Measurements from ENCODE around the gene STOM.

Gene STOM

DNA sequence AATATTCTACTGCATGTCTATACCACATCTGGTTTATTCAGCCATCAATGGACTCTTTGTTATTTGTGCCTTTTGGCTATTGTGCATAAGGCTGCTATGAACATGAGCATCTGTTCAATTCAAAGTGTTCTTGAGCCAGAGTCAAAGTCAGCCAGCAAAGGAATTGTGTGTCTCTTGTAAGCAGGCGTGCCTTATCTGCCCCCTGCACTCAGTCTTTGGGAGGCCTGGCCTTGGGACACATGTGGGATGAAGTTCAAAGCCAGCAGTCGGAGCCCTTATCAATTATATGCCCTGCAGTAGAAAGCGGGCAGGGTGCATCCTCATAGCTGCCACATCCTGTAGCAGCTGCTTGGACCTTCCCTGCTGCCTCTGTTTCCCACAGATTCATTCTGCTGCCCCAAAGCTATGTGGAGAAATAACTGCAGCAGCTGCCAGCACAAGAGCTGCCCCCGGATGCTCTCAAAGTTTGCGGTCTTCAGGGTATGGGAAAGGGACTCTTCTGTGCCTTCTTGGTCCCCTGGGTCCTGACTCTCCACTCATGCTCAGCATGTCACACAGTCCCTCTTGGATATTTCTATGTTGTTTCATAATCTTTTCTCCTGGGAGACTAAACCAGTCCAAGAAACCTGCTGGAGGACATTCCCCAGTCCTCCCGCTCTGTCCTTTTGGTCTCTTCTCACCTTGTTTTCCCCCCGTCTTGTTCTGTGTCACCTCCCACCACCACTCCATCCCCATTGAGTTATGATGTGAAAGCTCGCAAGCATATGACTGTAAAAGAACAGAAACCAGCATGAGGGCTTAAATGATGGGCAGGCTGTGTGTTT is 35.9 kb downstream of the STOM start:
- no peak overlapping the region for H3K4me3 ChIP-seq (replicated peaks; ENCODE audit: low read depth, low read length)
- DNase-seq (ENCODE audit: low read depth) = no peak
- TF ChIP-seq, protein P1, sequence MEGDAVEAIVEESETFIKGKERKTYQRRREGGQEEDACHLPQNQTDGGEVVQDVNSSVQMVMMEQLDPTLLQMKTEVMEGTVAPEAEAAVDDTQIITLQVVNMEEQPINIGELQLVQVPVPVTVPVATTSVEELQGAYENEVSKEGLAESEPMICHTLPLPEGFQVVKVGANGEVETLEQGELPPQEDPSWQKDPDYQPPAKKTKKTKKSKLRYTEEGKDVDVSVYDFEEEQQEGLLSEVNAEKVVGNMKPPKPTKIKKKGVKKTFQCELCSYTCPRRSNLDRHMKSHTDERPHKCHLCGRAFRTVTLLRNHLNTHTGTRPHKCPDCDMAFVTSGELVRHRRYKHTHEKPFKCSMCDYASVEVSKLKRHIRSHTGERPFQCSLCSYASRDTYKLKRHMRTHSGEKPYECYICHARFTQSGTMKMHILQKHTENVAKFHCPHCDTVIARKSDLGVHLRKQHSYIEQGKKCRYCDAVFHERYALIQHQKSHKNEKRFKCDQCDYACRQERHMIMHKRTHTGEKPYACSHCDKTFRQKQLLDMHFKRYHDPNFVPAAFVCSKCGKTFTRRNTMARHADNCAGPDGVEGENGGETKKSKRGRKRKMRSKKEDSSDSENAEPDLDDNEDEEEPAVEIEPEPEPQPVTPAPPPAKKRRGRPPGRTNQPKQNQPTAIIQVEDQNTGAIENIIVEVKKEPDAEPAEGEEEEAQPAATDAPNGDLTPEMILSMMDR (IDR thresholded peaks at IDR 0.05; ENCODE audit: low read length, missing control alignments) = no peak

DNA sequence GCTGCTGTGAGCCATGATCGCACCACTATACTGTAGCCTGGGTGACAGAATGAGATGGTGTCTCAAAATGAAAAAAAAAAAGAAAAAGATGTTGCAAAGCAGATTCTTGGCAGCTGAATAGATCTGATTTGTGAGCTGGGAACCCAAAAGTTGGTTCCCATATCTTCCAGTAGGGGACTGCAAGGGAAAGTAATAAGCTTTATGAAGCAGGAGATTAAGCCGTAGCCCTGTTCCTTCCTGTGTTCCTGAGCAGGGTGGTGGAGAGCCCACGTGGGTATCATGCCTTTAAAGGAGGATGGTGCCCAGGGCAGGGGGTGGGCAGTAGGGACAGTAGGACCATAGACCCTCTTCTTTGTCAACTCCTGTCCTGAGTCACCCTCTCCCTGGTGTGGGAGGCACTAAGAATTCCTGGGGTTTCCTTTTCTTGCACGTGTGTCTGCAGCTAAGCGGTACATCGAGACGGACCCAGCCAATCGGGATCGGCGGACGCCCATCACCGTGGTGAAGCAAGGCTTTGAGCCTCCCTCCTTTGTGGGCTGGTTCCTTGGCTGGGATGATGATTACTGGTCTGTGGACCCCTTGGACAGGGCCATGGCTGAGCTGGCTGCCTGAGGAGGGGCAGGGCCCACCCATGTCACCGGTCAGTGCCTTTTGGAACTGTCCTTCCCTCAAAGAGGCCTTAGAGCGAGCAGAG is 37.9 kb downstream of the STOM start:
- TF ChIP-seq, protein P1 (IDR thresholded peaks at IDR 0.05; ENCODE audit: low read length, missing control alignments) = peak; percentile 50
- peak; percentile 67 for DNase-seq (ENCODE audit: low read depth)
- no peak overlapping the region for H3K4me3 ChIP-seq (replicated peaks; ENCODE audit: low read depth, low read length)

DNA sequence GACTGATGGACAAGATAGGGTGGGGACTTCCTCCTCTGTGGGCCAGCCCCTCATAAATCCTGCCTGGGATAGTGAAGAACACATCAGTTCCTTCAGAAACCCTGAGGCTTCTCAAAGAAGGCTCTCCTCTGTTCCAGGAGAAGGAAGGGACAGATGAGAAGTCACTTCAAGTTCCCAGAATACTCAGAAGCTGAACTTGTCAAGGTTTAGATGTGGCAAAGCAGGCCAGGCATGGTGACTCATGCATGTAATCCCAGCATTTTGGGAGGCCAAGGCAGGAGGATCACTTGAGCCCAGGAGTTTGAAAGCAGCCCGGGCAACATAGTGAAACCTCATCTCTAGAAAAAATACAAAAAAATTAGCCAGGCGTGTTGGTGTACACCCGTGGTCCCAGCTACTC is 38.5 kb downstream of the STOM start:
- TF ChIP-seq, protein P1 (IDR thresholded peaks at IDR 0.05; ENCODE audit: low read length, missing control alignments) = no peak
- no peak for DNase-seq (ENCODE audit: low read depth)
- H3K4me3 ChIP-seq (replicated peaks; ENCODE audit: low read depth, low read length) = no peak overlapping the region

DNA sequence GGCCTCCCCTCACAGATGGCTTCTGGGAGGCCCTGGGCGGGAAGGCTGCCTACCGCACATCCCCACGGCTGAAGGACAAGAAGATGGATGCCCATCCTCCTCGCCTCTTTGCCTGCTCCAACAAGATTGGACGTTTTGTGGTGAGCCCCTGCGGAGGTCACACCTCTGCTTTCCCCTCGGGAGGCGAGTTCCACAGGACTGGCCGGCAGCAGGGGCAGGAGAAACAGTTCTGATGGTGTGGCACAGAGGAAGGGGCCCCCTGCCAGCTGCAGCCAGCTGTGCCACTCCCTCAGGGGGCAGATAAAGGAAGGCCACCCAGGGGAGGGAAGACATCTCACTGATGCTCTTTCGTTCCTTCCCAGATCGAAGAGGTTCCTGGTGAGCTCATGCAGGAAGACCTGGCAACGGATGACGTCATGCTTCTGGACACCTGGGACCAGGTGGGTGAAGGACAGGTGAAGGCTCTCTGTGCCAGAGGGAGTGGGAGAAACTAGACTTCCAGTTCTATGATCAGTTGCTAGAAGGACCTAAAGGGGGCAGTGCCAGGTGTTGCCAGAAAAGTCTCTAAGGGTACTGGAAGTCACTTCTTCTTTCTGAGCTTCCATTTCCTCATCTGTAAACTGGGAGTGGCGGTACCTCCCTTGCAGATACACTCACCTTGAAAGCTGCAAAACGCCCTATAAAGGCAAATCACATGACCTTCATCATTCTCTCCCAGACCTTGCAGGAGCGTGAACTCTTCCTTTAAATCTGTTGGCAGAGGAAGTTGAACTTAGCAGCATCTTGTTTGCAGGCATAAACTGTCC is 41.0 kb downstream of the STOM start:
- H3K4me3 ChIP-seq (replicated peaks; ENCODE audit: low read depth, low read length) = no peak overlapping the region
- no peak for DNase-seq (ENCODE audit: low read depth)
- TF ChIP-seq, protein P1 (IDR thresholded peaks at IDR 0.05; ENCODE audit: low read length, missing control alignments) = no peak

DNA sequence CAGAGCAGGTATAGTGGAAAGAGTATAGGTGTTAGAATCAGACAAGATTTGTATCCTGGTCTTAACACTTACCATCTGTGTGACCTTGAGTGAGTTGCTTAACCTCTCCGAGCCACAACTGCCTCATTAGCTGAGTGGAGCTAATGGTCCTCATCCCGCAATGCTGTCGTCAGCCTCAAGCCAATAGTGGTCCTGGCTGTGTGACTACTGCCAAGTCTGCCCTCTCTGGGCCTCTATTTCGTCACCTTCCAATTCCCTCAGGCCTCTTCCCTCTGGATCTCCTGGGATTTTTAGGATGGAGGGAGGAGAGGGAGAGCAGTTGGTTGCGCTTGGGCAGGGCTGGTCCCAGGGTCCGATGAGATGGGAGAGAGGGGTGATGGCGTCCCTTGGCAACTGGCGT is 41.6 kb downstream of the STOM start:
- no peak for DNase-seq (ENCODE audit: low read depth)
- TF ChIP-seq, protein P1 (IDR thresholded peaks at IDR 0.05; ENCODE audit: low read length, missing control alignments) = no peak
- no peak overlapping the region for H3K4me3 ChIP-seq (replicated peaks; ENCODE audit: low read depth, low read length)

DNA sequence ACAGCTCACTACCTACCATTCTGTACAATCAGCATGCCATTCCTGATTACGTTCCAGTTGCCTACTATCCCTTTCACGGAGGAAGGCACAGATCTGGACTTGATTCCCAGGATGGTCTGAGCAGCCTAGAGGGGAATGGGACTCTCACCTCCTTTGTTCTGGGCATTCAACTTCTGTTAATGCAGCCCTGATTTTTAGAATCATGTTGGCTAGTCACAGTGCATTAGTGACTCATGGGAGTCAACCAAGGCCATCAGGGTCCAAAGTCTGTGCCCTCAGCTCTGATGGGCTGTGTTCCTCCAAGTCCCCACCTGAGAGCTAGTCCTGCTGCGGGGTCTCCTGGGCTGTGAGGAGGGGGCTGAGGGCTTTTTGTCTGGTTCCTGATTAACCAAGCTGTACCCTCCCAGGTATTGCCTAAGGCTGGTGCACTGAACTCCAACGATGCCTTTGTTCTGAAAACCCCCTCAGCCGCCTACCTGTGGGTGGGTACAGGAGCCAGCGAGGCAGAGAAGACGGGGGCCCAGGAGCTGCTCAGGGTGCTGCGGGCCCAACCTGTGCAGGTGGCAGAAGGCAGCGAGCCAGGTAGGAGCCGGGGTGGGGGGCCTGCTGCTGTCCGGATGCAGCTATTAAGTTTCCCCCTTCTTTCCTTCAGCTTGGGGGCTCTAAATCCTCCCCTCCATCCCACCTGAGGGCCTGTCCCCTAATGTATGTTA is 43.0 kb downstream of the STOM start:
- no peak for DNase-seq (ENCODE audit: low read depth)
- TF ChIP-seq, protein P1 (IDR thresholded peaks at IDR 0.05; ENCODE audit: low read length, missing control alignments) = no peak
- H3K4me3 ChIP-seq (replicated peaks; ENCODE audit: low read depth, low read length) = no peak overlapping the region

Data from fibroblast of pulmonary artery (primary cell).